GM12872 (cell line): ENCODE measurements around the gene CD4.

Experiments used
- CTCF ChIP-seq: IDR thresholded peaks from 3 replicates; pipeline ENCODE4 v1.5.1; 2011; ENCODE audit warnings: low read depth, mild to moderate bottlenecking, low read length, moderate library complexity; ENCODE audit not compliant: insufficient read depth

CD4 gene

GRCh38 chr12:6850796-6851152 lies 61.4 kb downstream of the CD4 start:
- TF ChIP-seq CTCF: no peak

GRCh38 chr12:6851153-6851920 lies 62.0 kb downstream of the CD4 start, which contains the start of gene CDCA3:
Gene CDCA3 (minus strand): TSS chr12:6851286. CDS start chr12:6850952, 334 bp downstream.
- TF ChIP-seq CTCF: no peak

GRCh38 chr12:6851921-6852650 lies 62.8 kb downstream of the CD4 start, which contains the start of gene USP5:
Gene USP5 (plus strand): TSS chr12:6852150. CDS start chr12:6852180, 30 bp downstream.
- no peak for TF ChIP-seq CTCF

- TF ChIP-seq CTCF: no peak
Measured at GRCh38 chr12:6852651-6853354, 63.5 kb downstream of the CD4 start.

GRCh38 chr12:6853626-6854025 lies 64.3 kb downstream of the CD4 start:
- no peak for TF ChIP-seq CTCF

- no peak for TF ChIP-seq CTCF
Measured at GRCh38 chr12:6854036-6854435, 64.7 kb downstream of the CD4 start.

- TF ChIP-seq CTCF: no peak
Measured at GRCh38 chr12:6855322-6855721, 66.0 kb downstream of the CD4 start.
